H7 (cell line): ENCODE measurements around the gene CD4. TPM values are rescaled to one million over a fixed set of nuclear protein-coding genes. Genes with fewer than 3 reads are reported as not detected.
A peak's percentile ranks its signal among the peaks of the same experiment; 100 is the strongest.

Source experiments
- DNase-seq: peaks from one replicate; pipeline ENCODE4 v3.0.0; 2012
- H3K27me3 ChIP-seq: 2 replicates; pipeline ENCODE4 v1.6.0; 2011; ENCODE audit warnings: mild to moderate bottlenecking, low read length; ENCODE audit not compliant: control insufficient read depth, insufficient read depth
- H3K36me3 ChIP-seq: replicated peaks from 2 replicates; pipeline ENCODE4 v1.5.1; 2011; ENCODE audit warnings: low read length; ENCODE audit not compliant: control insufficient read depth, insufficient read depth
- H3K4me3 ChIP-seq: 2 replicates; pipeline ENCODE4 v1.5.1; 2011; ENCODE audit warnings: low read depth, mild to moderate bottlenecking, control low read depth, low read length, moderate library complexity; ENCODE audit not compliant: insufficient read depth
- total RNA-seq: library from RNA; depleted of rRNA; stranded (reverse); fragments of >200 nt; shearing (Covaris generic); gene quantifications from 2 replicates; pipeline ENCODE4 v1.2.3, GENCODE V29; 2014

CD4 gene
- total RNA-seq, 1 experiment from 2014 or later, result 0.66 TPM

DNA sequence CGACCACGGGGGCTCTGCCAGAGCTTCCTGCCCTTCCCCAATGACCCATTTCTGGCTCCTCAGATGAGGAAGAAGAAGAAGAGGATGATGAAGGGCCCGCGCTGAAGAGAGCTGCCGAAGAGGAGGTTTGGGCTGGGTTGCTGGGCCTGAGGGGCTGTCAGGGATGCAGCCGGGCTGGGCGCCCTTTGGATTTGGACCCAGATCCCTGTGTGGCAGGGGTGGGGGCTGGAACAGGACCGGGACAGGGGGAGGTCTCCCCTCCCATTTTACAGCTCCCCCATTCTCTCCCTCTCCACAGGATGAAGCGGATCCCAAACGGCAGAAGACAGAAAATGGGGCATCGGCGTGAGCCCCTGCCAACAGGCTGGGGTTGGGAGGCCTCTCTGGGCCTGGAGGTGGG is 19.2 kb upstream of the CD4 start:
- Histone ChIP-seq H3K36me3 (peaks cover 3% of the 10 kb centered on the region), H3K27me3 (peaks cover 48% of the 10 kb centered on the region), H3K4me3 (no peak overlapping the region)
- DNase-seq, result peak; percentile 51

DNA sequence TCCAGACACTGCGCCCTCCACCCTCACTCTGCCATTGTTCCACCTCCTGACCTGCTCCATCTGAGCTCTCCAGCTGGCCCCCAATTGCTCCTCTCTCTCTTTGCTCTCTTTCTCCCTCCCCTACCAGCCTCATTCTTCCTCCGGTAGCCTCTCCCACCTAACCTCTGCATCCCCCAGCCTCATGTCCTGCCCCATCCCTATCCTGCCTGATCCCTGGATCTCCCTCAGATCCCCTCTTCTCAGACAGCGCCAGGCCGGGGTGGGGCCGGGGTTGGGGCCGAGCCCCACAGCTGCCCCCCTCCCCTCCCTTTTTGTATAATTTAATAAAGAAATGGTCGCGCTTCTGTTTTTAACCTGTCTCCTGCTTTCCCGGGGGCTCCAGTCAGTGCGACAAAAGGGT is 18.7 kb upstream of the CD4 start:
- H3K4me3 ChIP-seq, result no peak overlapping the region
- DNase-seq, result peak; percentile 59
- peaks cover 3% of the 10 kb centered on the region for H3K36me3 ChIP-seq
- peaks cover 53% of the 10 kb centered on the region for H3K27me3 ChIP-seq

DNA sequence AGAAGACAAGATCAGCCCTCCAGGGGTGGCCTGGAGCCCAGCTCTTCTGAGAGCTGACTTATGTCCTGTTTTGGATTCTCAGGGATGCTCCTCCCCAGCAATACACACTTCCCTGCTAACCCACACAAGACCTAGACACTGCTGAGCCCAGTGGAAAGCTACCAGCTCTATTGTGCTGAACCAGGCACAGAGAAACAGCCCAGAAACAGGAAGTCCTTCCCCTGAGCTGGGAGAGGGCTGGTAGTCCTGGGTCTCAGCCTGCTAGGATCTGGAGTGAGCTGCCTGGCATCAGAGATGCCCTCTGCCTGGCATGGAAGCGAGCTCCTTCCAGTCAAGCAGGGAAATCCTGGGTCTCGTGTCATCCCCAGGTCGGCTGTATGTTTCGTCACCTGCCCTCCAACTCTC is 18.2 kb upstream of the CD4 start:
- Histone ChIP-seq H3K36me3 (peaks cover 3% of the 10 kb centered on the region), H3K27me3 (peaks cover 57% of the 10 kb centered on the region), H3K4me3 (no peak overlapping the region)
- DNase-seq, result no peak

DNA sequence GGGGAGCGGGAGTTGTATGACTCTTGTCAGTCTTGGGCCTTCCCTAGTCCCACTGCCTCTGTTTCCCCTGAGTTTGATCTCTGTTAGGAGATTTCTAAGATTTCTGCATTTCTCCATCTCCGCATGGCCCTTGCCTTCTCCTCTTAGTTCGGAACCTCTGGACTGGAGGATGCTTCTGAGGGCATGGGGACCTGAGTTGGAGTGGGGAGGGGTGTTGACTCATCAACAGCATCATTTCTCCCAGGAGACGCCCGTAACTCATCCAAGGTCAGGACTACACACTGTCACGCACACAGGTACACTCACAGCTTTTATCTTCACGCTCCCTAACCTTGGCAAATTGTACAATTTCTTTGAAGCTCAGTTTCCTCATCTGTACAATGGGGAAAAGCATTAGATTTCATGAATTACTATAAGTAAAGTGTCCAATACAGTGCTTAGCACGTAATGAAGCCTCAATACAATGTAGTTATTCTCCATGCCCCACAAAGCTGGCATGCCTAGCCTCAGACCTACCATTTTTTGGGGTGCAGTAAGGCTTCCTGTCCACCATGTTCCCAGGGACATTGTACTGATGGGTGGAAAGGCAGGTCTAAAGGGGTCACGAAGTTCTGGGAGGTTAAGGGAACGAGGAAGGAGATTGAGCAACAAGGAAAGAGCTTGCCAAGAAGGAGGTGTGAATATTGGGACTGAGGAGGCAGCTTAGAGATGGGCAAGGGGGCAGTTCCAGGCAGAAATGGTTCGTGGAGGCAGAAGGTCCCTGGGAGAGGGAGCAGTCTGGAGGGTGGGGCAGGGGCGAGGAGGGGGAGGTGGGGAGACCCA is 17.6 kb upstream of the CD4 start:
- H3K36me3 ChIP-seq, result peaks cover 3% of the 10 kb centered on the region
- no peak overlapping the region for H3K4me3 ChIP-seq
- DNase-seq, result no peak
- peaks cover 61% of the 10 kb centered on the region for H3K27me3 ChIP-seq

DNA sequence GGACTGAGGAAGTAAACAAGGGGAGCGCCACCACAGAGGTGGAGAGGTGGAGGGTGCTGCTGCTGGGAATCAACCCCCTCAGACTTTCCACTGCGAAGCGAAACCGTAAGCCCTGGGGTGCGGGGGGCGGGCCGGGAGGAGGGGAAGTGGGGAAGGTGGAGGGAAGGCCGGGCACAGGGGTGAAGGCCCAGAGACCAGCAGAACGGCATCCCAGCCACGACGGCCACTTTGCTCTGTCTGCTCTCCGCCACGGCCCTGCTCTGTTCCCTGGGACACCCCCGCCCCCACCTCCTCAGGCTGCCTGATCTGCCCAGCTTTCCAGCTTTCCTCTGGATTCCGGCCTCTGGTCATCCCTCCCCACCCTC is 17.0 kb upstream of the CD4 start, which contains the start of gene LAG3:
Gene LAG3, plus strand, starts transcription at position 190 of the 365 bp plus-strand sequence. CDS start 333 bp downstream, outside the sequence.
- Histone ChIP-seq H3K27me3 (peaks cover 64% of the 10 kb centered on the region), H3K36me3 (peaks cover 3% of the 10 kb centered on the region), H3K4me3 (peak within 1 kb of the TSS; percentile 35; the same call in 1 of the 2 replicates)
- DNase-seq, result peak; percentile 83

DNA sequence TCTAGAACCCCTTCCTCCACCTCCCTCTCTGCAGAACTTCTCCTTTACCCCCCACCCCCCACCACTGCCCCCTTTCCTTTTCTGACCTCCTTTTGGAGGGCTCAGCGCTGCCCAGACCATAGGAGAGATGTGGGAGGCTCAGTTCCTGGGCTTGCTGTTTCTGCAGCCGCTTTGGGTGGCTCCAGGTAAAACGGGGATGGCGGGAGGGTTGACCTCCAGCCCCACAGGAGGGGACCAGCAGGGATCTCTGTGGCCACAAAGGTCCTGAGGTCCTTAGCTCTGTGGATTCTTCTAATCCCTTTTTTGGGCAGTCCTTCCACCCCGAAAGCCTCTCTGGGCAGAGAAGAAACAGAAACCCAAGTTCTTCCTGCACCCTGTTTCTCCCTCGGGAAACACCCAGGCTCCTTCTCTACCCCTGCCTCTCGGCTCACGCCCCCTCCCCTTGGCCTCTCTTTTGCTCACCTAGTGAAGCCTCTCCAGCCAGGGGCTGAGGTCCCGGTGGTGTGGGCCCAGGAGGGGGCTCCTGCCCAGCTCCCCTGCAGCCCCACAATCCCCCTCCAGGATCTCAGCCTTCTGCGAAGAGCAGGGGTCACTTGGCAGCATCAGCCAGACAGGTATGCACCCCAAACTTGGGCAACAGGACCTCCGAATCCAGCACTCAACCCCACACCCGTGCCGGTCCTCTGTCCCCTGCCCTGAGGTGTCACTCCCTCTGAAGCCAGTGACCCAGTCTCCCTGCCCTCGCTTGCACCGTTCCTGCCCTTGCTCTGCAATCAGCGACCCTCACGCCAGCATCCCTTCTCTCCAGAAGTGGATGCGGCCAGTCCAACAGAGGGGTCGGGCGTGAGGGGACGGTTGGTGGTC is 16.4 kb upstream of the CD4 start:
- H3K27me3 ChIP-seq, result peaks cover 66% of the 10 kb centered on the region
- H3K36me3 ChIP-seq, result peaks cover 3% of the 10 kb centered on the region
- DNase-seq, result peak; percentile 75
- peak overlapping the region; percentile 35 for H3K4me3 ChIP-seq

DNA sequence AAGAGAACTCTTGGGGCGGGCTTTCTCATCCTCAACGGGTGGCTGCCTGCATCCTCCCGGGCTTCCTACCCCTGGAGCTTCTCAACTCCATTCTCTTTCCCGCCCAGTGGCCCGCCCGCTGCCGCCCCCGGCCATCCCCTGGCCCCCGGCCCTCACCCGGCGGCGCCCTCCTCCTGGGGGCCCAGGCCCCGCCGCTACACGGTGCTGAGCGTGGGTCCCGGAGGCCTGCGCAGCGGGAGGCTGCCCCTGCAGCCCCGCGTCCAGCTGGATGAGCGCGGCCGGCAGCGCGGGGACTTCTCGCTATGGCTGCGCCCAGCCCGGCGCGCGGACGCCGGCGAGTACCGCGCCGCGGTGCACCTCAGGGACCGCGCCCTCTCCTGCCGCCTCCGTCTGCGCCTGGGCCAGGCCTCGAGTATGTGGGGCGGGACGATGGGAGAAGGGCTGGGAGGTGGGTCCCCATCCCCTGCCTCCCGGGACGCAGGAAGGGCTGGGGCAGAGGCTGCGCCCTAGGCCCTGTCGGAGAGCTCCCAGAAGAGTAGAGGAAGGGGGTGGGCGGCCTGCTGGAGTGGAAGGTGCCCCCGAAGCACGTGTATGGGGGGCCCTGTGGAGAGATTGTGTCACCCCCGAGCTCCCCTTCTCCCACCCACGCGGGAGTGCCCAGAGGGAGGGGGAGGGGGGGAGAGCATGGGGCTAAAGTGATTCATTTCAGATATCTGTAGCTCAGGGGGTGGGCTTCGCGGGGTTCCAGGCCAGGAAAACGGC is 15.6 kb upstream of the CD4 start:
- H3K4me3 ChIP-seq, result peak overlapping the region; percentile 35
- peak; percentile 80 for DNase-seq
- peaks cover 71% of the 10 kb centered on the region for H3K27me3 ChIP-seq
- peaks cover 3% of the 10 kb centered on the region for H3K36me3 ChIP-seq

DNA sequence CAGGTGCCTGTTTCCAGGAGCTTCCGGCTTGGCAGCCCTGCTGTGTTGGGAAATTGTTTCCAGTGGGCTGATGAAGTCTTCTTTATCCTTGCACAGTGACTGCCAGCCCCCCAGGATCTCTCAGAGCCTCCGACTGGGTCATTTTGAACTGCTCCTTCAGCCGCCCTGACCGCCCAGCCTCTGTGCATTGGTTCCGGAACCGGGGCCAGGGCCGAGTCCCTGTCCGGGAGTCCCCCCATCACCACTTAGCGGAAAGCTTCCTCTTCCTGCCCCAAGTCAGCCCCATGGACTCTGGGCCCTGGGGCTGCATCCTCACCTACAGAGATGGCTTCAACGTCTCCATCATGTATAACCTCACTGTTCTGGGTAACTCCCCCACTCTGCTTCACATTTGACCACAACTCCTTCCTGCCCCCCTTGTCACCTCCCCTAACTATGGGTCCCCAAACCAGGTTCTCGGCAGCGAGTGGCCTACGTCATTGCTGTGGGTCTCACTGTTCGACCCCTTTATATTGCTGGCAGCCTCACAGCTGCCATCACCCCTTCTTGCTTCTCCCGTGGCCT is 14.7 kb upstream of the CD4 start:
- peak; percentile 47 for DNase-seq
- H3K27me3 ChIP-seq, result peaks cover 71% of the 10 kb centered on the region
- H3K4me3 ChIP-seq, result no peak overlapping the region
- H3K36me3 ChIP-seq, result peaks cover 3% of the 10 kb centered on the region; the same call in 1 of the 2 replicates

DNA sequence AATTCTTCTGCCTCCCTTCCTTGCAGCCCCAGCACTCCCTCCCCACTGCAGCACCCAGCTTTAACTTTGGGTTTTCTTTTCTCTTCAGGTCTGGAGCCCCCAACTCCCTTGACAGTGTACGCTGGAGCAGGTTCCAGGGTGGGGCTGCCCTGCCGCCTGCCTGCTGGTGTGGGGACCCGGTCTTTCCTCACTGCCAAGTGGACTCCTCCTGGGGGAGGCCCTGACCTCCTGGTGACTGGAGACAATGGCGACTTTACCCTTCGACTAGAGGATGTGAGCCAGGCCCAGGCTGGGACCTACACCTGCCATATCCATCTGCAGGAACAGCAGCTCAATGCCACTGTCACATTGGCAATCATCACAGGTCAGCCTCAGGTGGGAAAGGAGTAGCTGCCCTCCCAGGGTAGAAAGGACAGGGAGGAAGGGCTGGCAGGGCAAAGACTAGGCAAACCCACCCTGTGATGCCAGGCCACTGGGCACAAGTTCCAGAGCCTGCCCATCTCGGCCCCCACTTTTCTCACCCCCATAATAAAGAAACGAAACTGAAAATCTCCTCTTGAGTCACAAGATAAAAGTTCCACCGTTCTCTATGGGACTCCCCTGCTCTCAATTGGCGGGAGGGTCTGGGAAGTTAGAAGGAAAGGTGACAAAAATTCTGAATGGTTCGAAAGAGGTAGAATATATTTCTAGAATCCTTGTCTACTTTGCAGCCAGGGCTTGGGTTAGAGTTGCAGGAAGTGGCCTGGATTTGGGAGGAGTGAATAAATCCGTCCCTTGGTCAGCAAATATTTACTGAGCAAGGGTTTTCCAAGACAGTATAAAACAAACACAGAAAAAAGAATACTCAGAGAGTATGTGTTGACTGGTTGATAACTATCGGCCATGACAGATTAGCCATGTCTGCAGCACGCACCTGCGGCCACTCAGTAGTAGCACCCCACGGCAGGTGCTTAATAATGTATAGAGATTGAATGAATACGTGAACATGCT is 13.8 kb upstream of the CD4 start:
- no peak for DNase-seq
- Histone ChIP-seq H3K4me3 (no peak overlapping the region), H3K36me3 (0 out of 2 replicates have a peak, but pooled peaks cover 1% of the 10 kb centered on the region), H3K27me3 (peaks cover 71% of the 10 kb centered on the region)

DNA sequence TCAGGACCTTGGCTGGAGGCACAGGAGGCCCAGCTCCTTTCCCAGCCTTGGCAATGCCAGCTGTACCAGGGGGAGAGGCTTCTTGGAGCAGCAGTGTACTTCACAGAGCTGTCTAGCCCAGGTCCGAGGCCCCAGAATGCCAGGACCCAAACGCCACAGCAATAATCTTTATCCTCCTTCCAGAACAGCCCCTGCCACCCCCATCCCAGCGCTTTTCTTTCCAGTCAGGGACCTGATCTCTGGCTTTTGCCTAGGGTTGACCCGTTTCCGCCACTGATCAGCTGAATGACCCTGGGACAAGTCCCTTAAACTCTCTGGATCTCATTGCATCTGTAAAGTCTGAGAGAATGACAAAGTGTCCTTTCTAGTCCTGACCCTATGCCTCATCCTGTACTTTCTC is 11.9 kb upstream of the CD4 start:
- no peak overlapping the region for H3K4me3 ChIP-seq

DNA sequence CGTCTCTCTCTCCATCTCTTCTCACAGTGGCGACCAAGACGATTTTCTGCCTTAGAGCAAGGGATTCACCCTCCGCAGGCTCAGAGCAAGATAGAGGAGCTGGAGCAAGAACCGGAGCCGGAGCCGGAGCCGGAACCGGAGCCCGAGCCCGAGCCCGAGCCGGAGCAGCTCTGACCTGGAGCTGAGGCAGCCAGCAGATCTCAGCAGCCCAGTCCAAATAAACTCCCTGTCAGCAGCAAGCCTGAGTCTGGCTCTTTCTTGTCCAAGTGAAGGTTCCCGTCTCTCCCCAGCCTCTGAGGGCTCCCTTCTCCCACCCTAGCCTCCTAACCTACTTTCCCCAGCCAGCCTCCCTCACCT is 11.1 kb upstream of the CD4 start:
- peaks cover 50% of the 10 kb centered on the region for H3K27me3 ChIP-seq
- H3K4me3 ChIP-seq, result peak overlapping the region; percentile 43
- no peaks in the 10 kb centered on the region for H3K36me3 ChIP-seq
- peak; percentile 64 for DNase-seq

More for the DNA sequence above, 11.9 kb upstream of the CD4 start:
- Histone ChIP-seq H3K27me3 (peaks cover 58% of the 10 kb centered on the region), H3K36me3 (no peaks in the 10 kb centered on the region)
- no peak for DNase-seq

DNA sequence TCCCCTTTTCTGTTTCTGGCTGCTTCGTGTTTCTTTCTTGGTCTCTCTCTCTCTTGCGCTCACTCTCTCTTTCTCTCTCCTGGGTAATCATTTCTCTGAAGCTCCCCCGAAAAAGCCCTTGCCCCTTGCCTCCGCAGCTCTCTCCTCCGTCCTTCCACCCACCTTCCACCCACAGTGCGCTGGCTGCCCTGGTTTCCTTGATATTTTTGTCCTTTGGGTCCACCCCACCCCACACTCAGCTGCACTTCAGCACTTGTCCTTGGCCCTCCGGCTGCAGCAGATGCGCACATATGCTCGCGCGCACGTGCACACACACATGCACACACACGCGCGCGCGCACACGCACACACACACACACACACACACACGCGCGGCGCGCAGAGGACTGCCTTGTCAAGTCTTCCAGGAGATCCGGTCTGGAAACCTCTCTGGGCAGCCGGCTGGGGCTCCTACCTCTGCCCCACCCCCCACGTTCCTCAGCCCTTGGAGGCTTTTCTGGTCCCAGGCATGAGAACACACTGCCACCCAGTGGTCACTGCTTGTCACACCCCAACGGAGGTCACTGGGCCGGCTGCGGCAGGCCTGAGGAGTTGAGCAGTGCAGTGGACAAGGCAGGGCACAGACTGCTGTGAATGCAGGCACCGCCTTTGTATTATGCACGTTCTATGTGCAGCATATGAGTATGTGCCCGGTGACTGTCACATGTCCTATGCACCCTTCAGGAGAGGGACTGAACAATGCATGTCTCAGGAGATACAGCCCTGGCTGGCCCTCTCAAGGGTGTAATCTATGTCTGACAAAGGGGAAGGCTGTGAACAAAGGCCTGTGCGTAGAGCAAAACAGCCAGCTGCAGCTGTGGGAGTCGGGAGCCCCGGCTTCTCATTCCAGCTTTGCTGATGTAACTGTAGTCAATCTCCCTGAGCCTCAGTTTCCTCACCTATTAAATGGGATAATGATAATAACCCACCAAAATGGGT is 10.5 kb upstream of the CD4 start:
- peaks cover 44% of the 10 kb centered on the region for H3K27me3 ChIP-seq
- H3K36me3 ChIP-seq, result no peaks in the 10 kb centered on the region
- H3K4me3 ChIP-seq, result peak overlapping the region; percentile 43
- peak; percentile 94 for DNase-seq
